GM18526 (cell line): Measurements from ENCODE around the gene TRPM2.

ENCODE experiments used
- POLR2A ChIP-seq: IDR thresholded peaks from 3 replicates; pipeline ENCODE4 v1.6.1; 2011; ENCODE audit not compliant: insufficient read length; ENCODE audit errors: extremely low read depth

Gene TRPM2

DNA sequence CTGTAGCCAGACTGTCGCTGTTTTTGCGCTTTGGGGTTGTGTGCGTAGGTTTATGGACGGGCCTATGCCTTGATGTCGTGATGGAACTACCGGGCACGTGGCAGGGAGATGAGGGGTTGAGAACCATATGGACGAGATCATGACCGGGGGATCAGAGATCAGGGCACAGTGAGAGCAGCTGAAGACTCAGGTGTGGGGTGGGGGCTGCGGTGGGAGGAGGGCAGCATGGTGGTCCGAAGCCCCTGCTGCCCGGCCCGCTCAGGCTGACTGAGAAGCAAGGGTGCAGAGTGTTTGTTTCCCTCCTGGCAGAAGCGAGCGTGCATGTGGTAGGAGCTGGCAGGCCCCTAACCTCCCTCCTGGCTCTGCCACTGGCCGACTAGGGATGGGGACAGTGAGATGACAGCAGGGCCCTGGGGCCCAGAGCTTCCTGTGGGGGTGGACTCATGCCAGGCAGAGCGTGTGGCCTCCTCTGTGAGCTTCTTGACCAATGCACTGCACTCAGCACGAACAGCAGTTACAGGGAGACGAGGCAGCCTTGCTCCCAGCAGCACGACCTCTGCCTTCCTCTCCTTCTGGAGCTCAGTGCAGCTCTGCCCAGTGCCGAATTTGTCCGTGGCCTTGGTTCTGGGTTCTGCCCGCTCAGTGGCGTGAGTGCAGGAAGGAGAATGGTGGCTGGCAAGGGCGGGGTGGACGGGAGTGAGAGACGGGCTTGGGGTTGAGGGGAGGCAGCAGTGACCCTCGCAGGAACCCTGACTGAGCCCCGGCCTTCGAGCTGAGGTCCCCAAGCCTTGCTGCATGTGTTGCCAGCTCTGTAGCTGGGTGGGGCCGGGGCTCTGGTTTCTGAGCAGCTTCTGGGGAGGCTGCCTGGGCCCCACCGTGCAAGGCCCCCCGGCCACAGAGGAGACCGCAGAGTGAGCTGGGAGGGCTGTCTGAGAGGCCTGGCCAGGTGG, 79.7 kb downstream of the TRPM2 start:
- no peak for TF ChIP-seq POLR2A

- TF ChIP-seq POLR2A, result no peak
Observed at GRCh38 chr21:44433791-44434567, 80.6 kb downstream of the TRPM2 start.

DNA sequence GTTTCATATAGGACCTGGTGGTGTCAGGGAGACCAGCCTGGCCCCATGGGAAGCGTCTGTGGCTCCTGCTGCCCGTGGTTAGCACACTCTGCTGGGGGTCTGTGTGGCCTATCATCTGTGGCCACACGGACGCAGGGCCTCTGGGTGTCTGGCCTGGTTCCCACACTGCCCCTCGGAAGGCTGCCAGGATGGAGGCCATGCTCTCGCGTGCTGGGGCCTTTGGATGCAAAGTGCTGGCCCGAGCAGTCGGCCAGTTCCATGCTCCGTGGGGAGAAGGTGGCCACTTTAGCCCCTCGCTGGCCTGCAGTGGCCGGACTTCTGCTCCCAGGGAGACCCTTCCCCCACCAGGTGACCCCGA, 81.1 kb downstream of the TRPM2 start:
- TF ChIP-seq POLR2A, result no peak

GRCh38 chr21:44434936-44435635, 81.7 kb downstream of the TRPM2 start:
- TF ChIP-seq POLR2A, result no peak

- TF ChIP-seq POLR2A, result no peak
Observed at GRCh38 chr21:44436111-44436611, 82.7 kb downstream of the TRPM2 start.

DNA sequence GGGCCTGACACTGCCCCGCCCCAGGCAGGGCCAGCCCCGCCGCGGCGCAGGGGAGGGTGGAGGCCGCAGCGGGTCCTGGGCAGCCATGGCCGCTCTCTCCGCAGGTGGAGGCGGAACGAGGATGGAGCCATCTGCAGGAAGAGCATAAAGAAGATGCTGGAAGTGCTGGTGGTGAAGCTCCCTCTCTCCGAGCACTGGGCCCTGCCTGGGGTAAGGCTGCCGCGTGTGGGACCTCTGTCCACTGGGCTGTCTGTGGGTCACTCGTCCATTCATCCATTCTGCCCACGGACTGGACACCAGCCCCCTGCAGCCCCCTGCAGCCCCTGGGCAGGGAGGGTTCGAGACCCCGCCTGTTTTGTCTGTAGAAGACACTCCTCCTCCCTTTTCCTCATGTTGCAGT, 83.5 kb downstream of the TRPM2 start:
- no peak for TF ChIP-seq POLR2A

DNA sequence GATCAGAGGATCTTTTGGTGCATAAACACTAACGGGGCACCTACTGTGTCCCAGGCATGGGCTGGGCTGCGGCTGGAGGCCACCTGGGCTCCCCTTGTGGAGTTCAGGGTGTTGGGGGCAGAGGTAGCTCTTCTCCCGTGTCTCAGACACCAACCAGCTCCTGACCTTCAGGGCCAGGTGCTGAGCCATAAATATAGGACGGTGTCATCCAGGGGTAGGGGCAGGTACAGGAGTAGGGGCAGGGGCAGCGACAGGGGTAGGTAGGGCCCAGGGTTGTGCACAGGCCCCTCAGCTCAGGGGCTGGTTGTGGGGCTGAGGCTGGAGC, 83.9 kb downstream of the TRPM2 start:
- no peak for TF ChIP-seq POLR2A

- no peak for TF ChIP-seq POLR2A
Observed at GRCh38 chr21:44437696-44438431, 84.4 kb downstream of the TRPM2 start.

GRCh38 chr21:44438531-44439210, 85.2 kb downstream of the TRPM2 start:
- TF ChIP-seq POLR2A, result no peak

GRCh38 chr21:44439211-44439600, 85.8 kb downstream of the TRPM2 start:
- TF ChIP-seq POLR2A, result no peak

DNA sequence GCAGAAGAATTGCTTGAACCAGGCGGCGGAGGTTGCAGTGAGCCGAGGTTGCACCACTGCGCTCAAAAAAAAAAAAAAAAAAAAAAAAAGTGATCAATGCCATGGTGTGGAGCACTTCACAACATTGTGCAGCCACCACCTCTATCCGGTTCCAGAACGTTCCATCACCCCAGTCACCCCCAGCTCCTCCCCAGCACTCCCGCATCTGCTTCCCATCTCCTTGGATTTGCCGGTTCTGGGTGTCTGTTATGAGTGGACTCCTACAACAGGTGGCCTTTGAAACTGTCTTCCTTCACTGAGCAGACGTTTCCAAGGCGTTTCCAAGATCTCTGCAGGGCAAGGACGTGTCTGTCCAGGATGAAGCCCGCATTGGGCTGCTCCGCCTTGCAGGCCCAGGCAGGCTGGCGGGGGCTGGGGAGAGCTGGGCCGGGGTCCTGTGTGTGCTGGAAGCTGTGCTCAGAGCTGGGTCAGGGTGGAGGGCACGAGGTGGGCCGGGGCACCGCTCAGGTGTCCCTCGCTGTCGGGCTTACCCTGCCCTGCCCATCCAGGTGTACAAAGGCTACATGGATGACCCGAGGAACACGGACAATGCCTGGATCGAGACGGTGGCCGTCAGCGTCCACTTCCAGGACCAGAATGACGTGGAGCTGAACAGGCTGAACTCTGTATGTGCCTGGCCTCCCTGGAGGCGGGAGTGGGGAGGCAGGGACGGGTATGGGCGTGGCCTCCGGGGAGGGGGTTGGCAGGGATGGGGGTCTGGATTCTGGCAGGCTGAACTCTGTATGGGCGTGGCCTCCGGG, 87.0 kb downstream of the TRPM2 start:
- no peak for TF ChIP-seq POLR2A

DNA sequence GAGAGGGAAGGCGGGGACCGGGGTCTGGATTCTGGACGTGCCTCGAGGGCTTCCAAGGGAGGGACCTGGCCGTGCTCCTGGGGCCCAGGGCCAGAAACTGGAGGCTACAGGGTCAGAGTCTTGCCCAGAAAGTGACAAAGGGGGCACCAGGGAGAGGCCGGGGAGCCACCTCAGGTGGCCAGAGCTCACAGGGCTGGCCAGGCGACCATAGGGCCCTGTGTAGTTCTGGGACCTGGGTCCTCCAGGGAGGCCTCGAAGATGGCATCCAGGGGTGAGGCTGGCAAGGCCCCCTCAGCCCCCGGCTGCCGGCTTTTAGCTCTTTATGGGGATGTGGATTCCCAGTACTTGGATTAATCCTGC, 87.6 kb downstream of the TRPM2 start:
- TF ChIP-seq POLR2A, result no peak

DNA sequence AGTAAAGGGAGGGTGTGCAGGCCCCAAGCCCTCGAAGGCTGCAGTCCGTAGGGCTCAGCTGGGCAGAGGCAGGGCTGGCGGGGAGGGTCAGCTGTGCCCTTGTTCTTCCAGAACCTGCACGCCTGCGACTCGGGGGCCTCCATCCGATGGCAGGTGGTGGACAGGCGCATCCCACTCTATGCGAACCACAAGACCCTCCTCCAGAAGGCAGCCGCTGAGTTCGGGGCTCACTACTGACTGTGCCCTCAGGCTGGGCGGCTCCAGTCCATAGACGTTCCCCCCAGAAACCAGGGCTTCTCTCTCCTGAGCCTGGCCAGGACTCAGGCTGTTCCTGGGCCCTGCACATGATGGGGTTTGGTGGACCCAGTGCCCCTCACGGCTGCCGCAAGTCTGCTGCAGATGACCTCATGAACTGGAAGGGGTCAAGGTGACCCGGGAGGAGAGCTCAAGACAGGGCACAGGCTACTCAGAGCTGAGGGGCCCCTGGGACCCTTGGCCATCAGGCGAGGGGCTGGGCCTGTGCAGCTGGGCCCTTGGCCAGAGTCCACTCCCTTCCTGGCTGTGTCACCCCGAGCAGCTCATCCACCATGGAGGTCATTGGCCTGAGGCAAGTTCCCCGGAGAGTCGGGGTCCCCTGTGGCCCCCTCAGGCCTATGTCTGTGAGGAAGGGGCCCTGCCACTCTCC, 88.3 kb downstream of the TRPM2 start:
- no peak for TF ChIP-seq POLR2A
